H1 (cell line): ENCODE measurements around the gene PDE4C. TPM values are rescaled to one million over a fixed set of nuclear protein-coding genes. Genes with fewer than 3 reads are reported as not detected.

Source experiments
- CTCF ChIA-PET: fragments of 300-600 bp; sonication (Branson Sonifier 250); formaldehyde crosslinking; loops from one replicate; lab custom pipeline; 2021; ENCODE audit not compliant: partially characterized antibody; lab: Charles Lee
- POLR2A ChIA-PET: fragments of 300-600 bp; sonication (Branson Sonifier 250); formaldehyde crosslinking; loops from one replicate; lab custom pipeline; 2021; ENCODE audit warnings: inconsistent platforms; ENCODE audit not compliant: partially characterized antibody; lab: Charles Lee
- DNase-seq, 2 experiments: peaks; one replicate each; pipeline versions ENCODE4 v3.0.0 to v3.0.0-alpha.2; 2010 to 2022; ENCODE audit warnings: low spot score in 2 of 2, low read depth in 1 of 2, mixed read lengths in 1 of 2
- FAIRE-seq: peaks from 2 replicates; lab custom pipeline; 2011; peaks lifted over from hg19 to GRCh38; lab: Jason Lieb, UNC
- H2AFZ ChIP-seq: 2 replicates; pipeline ENCODE4 v1.8.1; 2012; ENCODE audit warnings: low read length, inconsistent platforms
- H2AK5ac ChIP-seq: 2 replicates; pipeline ENCODE4 v1.6.1; 2013; ENCODE audit warnings: low read depth, low read length
- H2BK120ac ChIP-seq: replicated peaks from 2 replicates; pipeline ENCODE3; 2013; ENCODE audit warnings: low read depth, low read length, inconsistent platforms
- H2BK12ac ChIP-seq: 2 replicates; pipeline ENCODE4 v1.6.1; 2013; ENCODE audit warnings: low read depth, low read length
- H2BK15ac ChIP-seq: 2 replicates; pipeline ENCODE4 v1.6.1; 2013; ENCODE audit warnings: low read length
- H2BK20ac ChIP-seq: 2 replicates; pipeline ENCODE4 v1.6.1; 2013; ENCODE audit warnings: low read length
- H2BK5ac ChIP-seq: 2 replicates; pipeline ENCODE4 v1.6.1; 2013; ENCODE audit warnings: low read depth, low read length
- H3K14ac ChIP-seq: 2 replicates; pipeline ENCODE4 v1.6.1; 2013; ENCODE audit warnings: inconsistent platforms; ENCODE audit not compliant: insufficient read length
- H3K18ac ChIP-seq: 2 replicates; pipeline ENCODE4 v1.6.1; 2013; ENCODE audit warnings: low read length; ENCODE audit errors: extremely low read depth
- H3K23ac ChIP-seq: 2 replicates; pipeline ENCODE4 v1.6.1; 2013; ENCODE audit warnings: inconsistent platforms; ENCODE audit not compliant: insufficient read length
- H3K23me2 ChIP-seq: 2 replicates; pipeline ENCODE4 v1.6.1; 2013; ENCODE audit warnings: low read depth, low read length
- H3K27ac ChIP-seq: 2 replicates; pipeline ENCODE4 v1.6.1; 2011; ENCODE audit warnings: low read depth, low read length, inconsistent platforms
- H3K27me3 ChIP-seq, 4 experiments: replicated peaks in 1 of 4; 1 replicate in 1 of 4; 2 replicates in 3 of 4; pipeline versions ENCODE4 v1.6.1 to v1.8.1; 2011 to 2013; ENCODE audit warnings: low read length in 3 of 4, mild to moderate bottlenecking in 3 of 4, inconsistent platforms in 2 of 4, mixed read lengths in 2 of 4, moderate library complexity in 1 of 4; ENCODE audit not compliant: control insufficient read depth in 3 of 4, insufficient read depth in 3 of 4; ENCODE audit errors: extremely low read depth in 1 of 4
- H3K36me3 ChIP-seq, 4 experiments: 2 replicates each; pipeline versions ENCODE4 v1.6.1 to v1.8.1; 2011 to 2013; ENCODE audit warnings: mild to moderate bottlenecking in 4 of 4, low read length in 3 of 4, moderate library complexity in 2 of 4, control low read depth in 1 of 4, inconsistent platforms in 1 of 4; ENCODE audit not compliant: insufficient read depth in 4 of 4, control insufficient read depth in 2 of 4
- H3K4ac ChIP-seq: replicated peaks from 2 replicates; pipeline ENCODE3; 2013; ENCODE audit warnings: low read length, low read depth, mixed read lengths, inconsistent platforms; ENCODE audit not compliant: insufficient read length
- H3K4me1 ChIP-seq, 4 experiments: replicated peaks in 1 of 4; 1 replicate in 1 of 4; 2 replicates in 3 of 4; pipeline versions ENCODE4 v1.6.1 to v1.8.1; 2011 to 2013; ENCODE audit warnings: low read length in 3 of 4, inconsistent platforms in 2 of 4, mixed read lengths in 1 of 4; ENCODE audit not compliant: insufficient read depth in 4 of 4, control insufficient read depth in 3 of 4
- H3K4me2 ChIP-seq, 2 experiments: 2 replicates each; pipeline versions ENCODE4 v1.6.1 to v1.8.1; 2011 to 2013; ENCODE audit warnings: low read depth in 2 of 2, low read length in 2 of 2, control low read depth in 1 of 2, inconsistent platforms in 1 of 2, mild to moderate bottlenecking in 1 of 2; ENCODE audit not compliant: insufficient read depth in 1 of 2
- H3K4me3 ChIP-seq, 4 experiments: fragments of 200-600, 300-600 bp in 1 of 4; sonication (generic), shearing (Covaris generic), sonication (Bioruptor Twin) in 1 of 4; 2 replicates each; pipeline versions ENCODE4 v1.5.1 to v1.8.1; 2011 to 2016; ENCODE audit warnings: low read length in 4 of 4, low read depth in 3 of 4, control low read depth in 2 of 4, inconsistent platforms in 2 of 4, mild to moderate bottlenecking in 2 of 4, mixed read lengths in 1 of 4, moderate library complexity in 1 of 4; ENCODE audit not compliant: insufficient read depth in 2 of 4; ENCODE audit errors: extremely low read depth in 1 of 4
- H3K56ac ChIP-seq: replicated peaks from 2 replicates; pipeline ENCODE3; 2013; ENCODE audit warnings: low read depth, mild to moderate bottlenecking, mixed read lengths, low read length, inconsistent platforms; ENCODE audit not compliant: insufficient read length
- H3K79me1 ChIP-seq: 2 replicates; pipeline ENCODE4 v1.6.1; 2013; ENCODE audit warnings: low read depth, low read length, control low read depth
- H3K79me2 ChIP-seq, 2 experiments: 2 replicates each; pipeline versions ENCODE4 v1.6.1 to v1.8.1; 2012 to 2013; ENCODE audit warnings: low read length in 2 of 2, mild to moderate bottlenecking in 2 of 2, inconsistent platforms in 1 of 2; ENCODE audit not compliant: insufficient read depth in 2 of 2, control insufficient read depth in 1 of 2
- H3K9ac ChIP-seq, 4 experiments: replicated peaks in 1 of 4; 1 replicate in 1 of 4; 2 replicates in 3 of 4; pipeline versions ENCODE4 v1.6.1 to v1.8.1; 2011 to 2013; ENCODE audit warnings: low read depth in 3 of 4, low read length in 3 of 4, control low read depth in 2 of 4, mild to moderate bottlenecking in 2 of 4, moderate library complexity in 2 of 4, inconsistent platforms in 1 of 4; ENCODE audit errors: extremely low read depth in 1 of 4
- H3K9me3 ChIP-seq, 2 experiments: 2 replicates each; pipeline versions ENCODE4 v1.6.1 to v1.8.1; 2012 to 2013; ENCODE audit warnings: mild to moderate bottlenecking in 2 of 2, moderate library complexity in 2 of 2, control low read depth in 1 of 2, inconsistent platforms in 1 of 2, low read depth in 1 of 2, low read length in 1 of 2, mixed read lengths in 1 of 2; ENCODE audit not compliant: insufficient read depth in 2 of 2
- H4K20me1 ChIP-seq, 2 experiments: replicated peaks in 1 of 2; 2 replicates each; pipeline versions ENCODE3 to v1.8.1; 2011 to 2013; ENCODE audit warnings: inconsistent platforms in 2 of 2, low read length in 2 of 2, mild to moderate bottlenecking in 1 of 2; ENCODE audit not compliant: insufficient read depth in 2 of 2, control insufficient read depth in 1 of 2
- H4K5ac ChIP-seq: 2 replicates; pipeline ENCODE4 v1.6.1; 2013; ENCODE audit warnings: low read length, low read depth, mixed read lengths, inconsistent platforms; ENCODE audit not compliant: insufficient read length
- H4K8ac ChIP-seq: 2 replicates; pipeline ENCODE4 v1.8.0; 2013; ENCODE audit warnings: mild to moderate bottlenecking, moderate library complexity, low read length, inconsistent platforms; ENCODE audit not compliant: insufficient read depth; ENCODE audit errors: extremely low read depth
- H4K91ac ChIP-seq: replicated peaks from 2 replicates; pipeline ENCODE3; 2013; ENCODE audit warnings: low read length, mixed read lengths, inconsistent platforms; ENCODE audit not compliant: insufficient read length
- SP2 ChIP-seq: IDR thresholded peaks from 2 replicates; pipeline ENCODE4 v1.6.1; 2012; ENCODE audit warnings: mild to moderate bottlenecking, low read length, inconsistent platforms
- WGBS, 2 experiments: shearing (Covaris generic) in 1 of 2; methylation state at CpG; one replicate each; pipeline versions ENCODE4 v1.1.6 to v1.1.7; 2013 to 2015; ENCODE audit warnings: low lambda C conversion rate in 2 of 2, mixed read lengths in 2 of 2, inconsistent platforms in 1 of 2, low coverage in 1 of 2, missing lambda C conversion rate in 1 of 2; ENCODE audit not compliant: insufficient replicate concordance in 2 of 2, insufficient coverage in 1 of 2, insufficient read length in 1 of 2; ENCODE audit errors: extremely low coverage in 1 of 2, missing lambda C conversion rate in 1 of 2; 5-methylcytosine and 5-hydroxymethylcytosine counted together
- polyA plus RNA-seq, 7 experiments: library from polyadenylated mRNA; depleted of rRNA in 3 of 7; stranded (reverse) in 5 of 7; unstranded in 2 of 7; fragments of >200 nt in 5 of 7; fragments of 200-250 nt in 2 of 7; gene quantifications; 1 replicate in 5 of 7; 2 replicates in 1 of 7; 4 replicates in 1 of 7; pipeline versions ENCODE4 v1.2.1 to v1.2.3, GENCODE V29; 2011 to 2013; ENCODE audit warnings: missing spikeins in 2 of 7, mixed read lengths in 2 of 7
- total RNA-seq: library from RNA; stranded (reverse); fragmentation: NEBNext Ultra II Directional; extraction: Animal tissue kit (Norgen Biotek cat#: 25700); gene quantifications from 2 replicates; pipeline ENCODE4 v1.2.1, GENCODE V29; 2021

Gene PDE4C
- total and polyA plus RNA-seq, 2 of the 8 experiments (the other 6 are each of a cell fraction or from before 2014, with no cell fraction given): 2.7 to 3.1 TPM

- no peak overlapping the region for H3K4ac ChIP-seq
- H3K27me3 ChIP-seq: peaks cover 0 to 10% (median 0%) of the 10 kb centered on the region in 4 experiments; a peak in 3 of 7 replicates
- H2BK15ac ChIP-seq: no peak overlapping the region
- H2AK5ac ChIP-seq: no peak overlapping the region
- no peaks in the 10 kb centered on the region for H3K4me1 ChIP-seq
- no peaks in the 10 kb centered on the region for H3K36me3 ChIP-seq
- no peaks in the 10 kb centered on the region for H3K23me2 ChIP-seq
- H4K20me1 ChIP-seq: peaks cover 0 to 1% of the 10 kb centered on the region in 2 experiments
- H3K79me2 ChIP-seq: no peaks in the 10 kb centered on the region
- no peak overlapping the region for H3K9ac ChIP-seq
- DNase-seq: no peak
- H3K18ac ChIP-seq: no peak overlapping the region
- no peak overlapping the region for H4K91ac ChIP-seq
- H2AFZ ChIP-seq: no peak overlapping the region
- no peak overlapping the region for H3K4me3 ChIP-seq
- no peak overlapping the region for H2BK20ac ChIP-seq
- FAIRE-seq: no peak
- no peak overlapping the region for H2BK12ac ChIP-seq
- no peak overlapping the region for H4K5ac ChIP-seq
- no peak overlapping the region for H3K56ac ChIP-seq
- no peaks in the 10 kb centered on the region; the same call in 1 of the 2 replicates for H3K79me1 ChIP-seq
- H3K9me3 ChIP-seq: no peaks in the 10 kb centered on the region
- no peak overlapping the region for H4K8ac ChIP-seq
- no peak overlapping the region for H3K27ac ChIP-seq
- H3K4me2 ChIP-seq: no peak overlapping the region
- H2BK5ac ChIP-seq: no peak overlapping the region
- 62% methylated on average over 2 of the region's 2 CpGs; no CpG with 5 or more reads in 1 of the 2 experiments for WGBS, 2 experiments
- ChIA-PET POLR2A (interaction anchor here (0.7 to 3.8 kb wide), 6 partner anchors 9 to 30 kb away, joined by 3 to 19 read pairs (median 4); partner anchors contain the start of gene JUND), CTCF (interaction anchor here (0.5 to 18.7 kb wide), 6 partner anchors 9 to 92 kb away, joined by 3 to 305 read pairs (median 18); partner anchors contain the start of gene RAB3A)
- H3K14ac ChIP-seq: no peak overlapping the region
- no peak overlapping the region for H2BK120ac ChIP-seq
- H3K23ac ChIP-seq: no peak overlapping the region
- TF ChIP-seq SP2: no peak
Measured at GRCh38 chr19:18261474-18261873, 35.2 kb upstream of the PDE4C start.
